Measurements from ENCODE around the gene NAA40. TPM values are rescaled to one million over a fixed set of nuclear protein-coding genes. Genes with fewer than 3 reads are reported as not detected.

The NAA40 gene
- total and polyA plus RNA-seq, 2 experiments from 2014 or later = 10.1 to 24.6 TPM

DNA sequence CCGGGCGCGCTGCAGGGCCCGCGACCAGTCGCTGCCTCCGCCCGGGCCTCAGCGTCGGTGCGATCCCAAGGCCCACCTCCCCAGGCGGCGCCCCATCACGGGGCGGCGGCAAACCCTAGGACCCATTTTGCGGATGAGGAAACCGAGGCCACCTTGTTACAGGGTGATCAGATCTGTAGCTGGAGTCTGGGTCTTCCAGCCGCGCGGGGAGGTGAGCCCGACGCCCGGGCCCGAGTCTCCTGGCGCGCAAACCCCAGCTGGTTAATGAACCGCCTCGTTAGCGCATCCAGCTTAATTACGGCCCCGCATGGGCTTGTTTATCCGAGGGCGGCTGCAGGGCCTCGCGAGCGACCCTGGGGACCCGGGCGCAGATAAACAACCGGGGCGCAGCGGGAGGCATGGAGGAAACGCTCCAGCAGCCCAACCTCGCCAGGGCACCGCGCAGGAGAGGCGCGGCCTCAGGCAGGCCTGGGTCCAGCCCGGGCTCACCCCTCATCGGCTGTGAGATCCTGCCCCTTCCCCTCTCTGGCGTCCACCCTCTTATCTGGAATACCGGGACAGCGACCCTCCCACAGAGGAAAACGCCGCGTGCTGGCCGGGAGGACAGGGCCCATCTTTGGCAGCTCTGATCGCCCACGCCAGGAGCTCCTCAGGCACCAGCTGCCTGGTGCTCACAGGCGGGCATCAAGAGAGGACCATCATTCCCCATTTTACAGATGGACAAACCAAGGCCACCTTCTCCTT lies 62.1 kb downstream of the NAA40 start:
- Histone ChIP-seq H3K36me3 (ENCODE audit: insufficient read depth) (no peaks in the 10 kb centered on the region), H3K4me2 (peak overlapping the region; percentile 88; the same call in 1 of the 2 replicates), H4K20me1 (replicated peaks; ENCODE audit: insufficient read depth) (peaks cover 2% of the 10 kb centered on the region), H3K9me2 (ENCODE audit: insufficient read depth) (no peaks in the 10 kb centered on the region), H3K4me1 (ENCODE audit: insufficient read depth) (peaks cover 10% of the 10 kb centered on the region), H2AFZ (no peak overlapping the region), H3K27ac (ENCODE audit: low read depth) (no peak overlapping the region), H3K79me2 (replicated peaks; ENCODE audit: insufficient read depth) (no peaks in the 10 kb centered on the region), H3K27me3 (ENCODE audit: insufficient read depth) (peaks cover 57% of the 10 kb centered on the region), H3K4me3 (peak overlapping the region; percentile 64), H3F3A (replicated peaks; ENCODE audit: low read depth) (peaks cover 29% of the 10 kb centered on the region)
- peaks cover 19% of the 10 kb centered on the region for H3K4me1 Mint-ChIP-seq
- peak overlapping the region; percentile 25; the same call in 2 of the 3 replicates for H3K4me3 Mint-ChIP-seq
- H3K9me3 Mint-ChIP-seq = no peaks in the 10 kb centered on the region
- H3K27me3 Mint-ChIP-seq (ENCODE audit: insufficient read depth, low read depth, poor library complexity) = peaks cover 34% of the 10 kb centered on the region
- no peak for TF ChIP-seq CREB1 (CRISPR knock-in tag; IDR thresholded peaks at IDR 0.05; ENCODE audit: low read depth)
- TF ChIP-seq, protein P1, sequence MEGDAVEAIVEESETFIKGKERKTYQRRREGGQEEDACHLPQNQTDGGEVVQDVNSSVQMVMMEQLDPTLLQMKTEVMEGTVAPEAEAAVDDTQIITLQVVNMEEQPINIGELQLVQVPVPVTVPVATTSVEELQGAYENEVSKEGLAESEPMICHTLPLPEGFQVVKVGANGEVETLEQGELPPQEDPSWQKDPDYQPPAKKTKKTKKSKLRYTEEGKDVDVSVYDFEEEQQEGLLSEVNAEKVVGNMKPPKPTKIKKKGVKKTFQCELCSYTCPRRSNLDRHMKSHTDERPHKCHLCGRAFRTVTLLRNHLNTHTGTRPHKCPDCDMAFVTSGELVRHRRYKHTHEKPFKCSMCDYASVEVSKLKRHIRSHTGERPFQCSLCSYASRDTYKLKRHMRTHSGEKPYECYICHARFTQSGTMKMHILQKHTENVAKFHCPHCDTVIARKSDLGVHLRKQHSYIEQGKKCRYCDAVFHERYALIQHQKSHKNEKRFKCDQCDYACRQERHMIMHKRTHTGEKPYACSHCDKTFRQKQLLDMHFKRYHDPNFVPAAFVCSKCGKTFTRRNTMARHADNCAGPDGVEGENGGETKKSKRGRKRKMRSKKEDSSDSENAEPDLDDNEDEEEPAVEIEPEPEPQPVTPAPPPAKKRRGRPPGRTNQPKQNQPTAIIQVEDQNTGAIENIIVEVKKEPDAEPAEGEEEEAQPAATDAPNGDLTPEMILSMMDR (conservative IDR thresholded peaks at IDR 0.05; ENCODE audit: low read depth in 2 of 2) = 0 out of 4 replicates have a peak, but pooled peaks of 1 of the 2 experiments have one; percentile 5
- TF ChIP-seq NANOG (IDR thresholded peaks at IDR 0.05; ENCODE audit: borderline replicate concordance) = no peak
- H3K27ac Mint-ChIP-seq = no peak overlapping the region
- ATAC-seq (peak; percentile 0; the same call in 1 of the 3 replicates), DNase-seq (ENCODE audit: low spot score) (peak; percentile 59)
- peaks cover 23% of the 10 kb centered on the region; the same call in 2 of the 3 replicates for H3K36me3 Mint-ChIP-seq (ENCODE audit: low read depth)

DNA sequence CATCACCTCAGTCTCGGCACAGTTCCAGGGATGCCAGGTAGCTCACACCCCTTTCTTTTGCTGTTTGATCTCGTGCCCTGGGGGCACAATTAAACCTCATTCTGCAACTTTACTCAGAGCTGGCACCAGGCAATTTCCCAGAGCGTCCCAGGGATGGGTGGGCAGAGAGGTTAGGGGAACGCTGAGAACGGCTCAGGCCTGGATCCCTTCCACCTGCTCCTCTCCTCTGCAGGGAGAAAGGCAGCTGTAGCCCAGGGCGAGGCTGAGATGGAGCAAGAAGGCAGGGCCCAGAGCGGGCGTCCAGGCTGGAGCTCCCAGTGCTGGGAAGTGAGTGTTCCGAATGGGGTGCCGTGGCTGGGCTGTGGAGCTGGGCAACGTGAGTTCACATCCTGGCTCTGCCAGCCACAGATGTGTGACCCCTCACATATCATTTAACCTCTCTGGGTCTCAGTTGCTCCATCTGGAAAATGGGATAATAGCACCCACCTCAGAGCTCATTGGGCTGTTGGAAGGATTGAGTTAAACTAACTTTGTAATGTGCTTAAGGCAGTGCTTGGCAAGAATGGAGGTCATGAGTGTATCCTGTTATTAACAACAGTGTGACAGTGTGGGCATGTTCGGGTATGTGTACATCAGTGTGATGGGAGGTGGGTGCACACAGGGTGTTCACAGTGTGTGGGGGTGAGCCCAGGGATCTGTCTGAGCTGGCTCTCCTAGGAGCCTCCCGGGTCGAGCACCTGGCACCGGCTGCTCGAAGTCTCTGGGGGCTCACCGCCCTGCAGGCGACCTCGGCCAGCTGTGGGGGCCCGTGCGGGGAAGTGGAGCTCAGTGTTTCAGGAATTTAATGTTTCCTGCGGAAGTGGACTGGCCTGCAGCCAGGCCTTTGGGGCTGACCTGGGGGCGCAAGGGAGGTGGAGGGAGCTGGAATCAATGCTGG lies 63.0 kb downstream of the NAA40 start:
- H3K27me3 Mint-ChIP-seq (ENCODE audit: insufficient read depth, low read depth, poor library complexity) = peaks cover 42% of the 10 kb centered on the region
- no peak for ATAC-seq
- H2AFZ ChIP-seq = no peak overlapping the region
- TF ChIP-seq, protein P2, sequence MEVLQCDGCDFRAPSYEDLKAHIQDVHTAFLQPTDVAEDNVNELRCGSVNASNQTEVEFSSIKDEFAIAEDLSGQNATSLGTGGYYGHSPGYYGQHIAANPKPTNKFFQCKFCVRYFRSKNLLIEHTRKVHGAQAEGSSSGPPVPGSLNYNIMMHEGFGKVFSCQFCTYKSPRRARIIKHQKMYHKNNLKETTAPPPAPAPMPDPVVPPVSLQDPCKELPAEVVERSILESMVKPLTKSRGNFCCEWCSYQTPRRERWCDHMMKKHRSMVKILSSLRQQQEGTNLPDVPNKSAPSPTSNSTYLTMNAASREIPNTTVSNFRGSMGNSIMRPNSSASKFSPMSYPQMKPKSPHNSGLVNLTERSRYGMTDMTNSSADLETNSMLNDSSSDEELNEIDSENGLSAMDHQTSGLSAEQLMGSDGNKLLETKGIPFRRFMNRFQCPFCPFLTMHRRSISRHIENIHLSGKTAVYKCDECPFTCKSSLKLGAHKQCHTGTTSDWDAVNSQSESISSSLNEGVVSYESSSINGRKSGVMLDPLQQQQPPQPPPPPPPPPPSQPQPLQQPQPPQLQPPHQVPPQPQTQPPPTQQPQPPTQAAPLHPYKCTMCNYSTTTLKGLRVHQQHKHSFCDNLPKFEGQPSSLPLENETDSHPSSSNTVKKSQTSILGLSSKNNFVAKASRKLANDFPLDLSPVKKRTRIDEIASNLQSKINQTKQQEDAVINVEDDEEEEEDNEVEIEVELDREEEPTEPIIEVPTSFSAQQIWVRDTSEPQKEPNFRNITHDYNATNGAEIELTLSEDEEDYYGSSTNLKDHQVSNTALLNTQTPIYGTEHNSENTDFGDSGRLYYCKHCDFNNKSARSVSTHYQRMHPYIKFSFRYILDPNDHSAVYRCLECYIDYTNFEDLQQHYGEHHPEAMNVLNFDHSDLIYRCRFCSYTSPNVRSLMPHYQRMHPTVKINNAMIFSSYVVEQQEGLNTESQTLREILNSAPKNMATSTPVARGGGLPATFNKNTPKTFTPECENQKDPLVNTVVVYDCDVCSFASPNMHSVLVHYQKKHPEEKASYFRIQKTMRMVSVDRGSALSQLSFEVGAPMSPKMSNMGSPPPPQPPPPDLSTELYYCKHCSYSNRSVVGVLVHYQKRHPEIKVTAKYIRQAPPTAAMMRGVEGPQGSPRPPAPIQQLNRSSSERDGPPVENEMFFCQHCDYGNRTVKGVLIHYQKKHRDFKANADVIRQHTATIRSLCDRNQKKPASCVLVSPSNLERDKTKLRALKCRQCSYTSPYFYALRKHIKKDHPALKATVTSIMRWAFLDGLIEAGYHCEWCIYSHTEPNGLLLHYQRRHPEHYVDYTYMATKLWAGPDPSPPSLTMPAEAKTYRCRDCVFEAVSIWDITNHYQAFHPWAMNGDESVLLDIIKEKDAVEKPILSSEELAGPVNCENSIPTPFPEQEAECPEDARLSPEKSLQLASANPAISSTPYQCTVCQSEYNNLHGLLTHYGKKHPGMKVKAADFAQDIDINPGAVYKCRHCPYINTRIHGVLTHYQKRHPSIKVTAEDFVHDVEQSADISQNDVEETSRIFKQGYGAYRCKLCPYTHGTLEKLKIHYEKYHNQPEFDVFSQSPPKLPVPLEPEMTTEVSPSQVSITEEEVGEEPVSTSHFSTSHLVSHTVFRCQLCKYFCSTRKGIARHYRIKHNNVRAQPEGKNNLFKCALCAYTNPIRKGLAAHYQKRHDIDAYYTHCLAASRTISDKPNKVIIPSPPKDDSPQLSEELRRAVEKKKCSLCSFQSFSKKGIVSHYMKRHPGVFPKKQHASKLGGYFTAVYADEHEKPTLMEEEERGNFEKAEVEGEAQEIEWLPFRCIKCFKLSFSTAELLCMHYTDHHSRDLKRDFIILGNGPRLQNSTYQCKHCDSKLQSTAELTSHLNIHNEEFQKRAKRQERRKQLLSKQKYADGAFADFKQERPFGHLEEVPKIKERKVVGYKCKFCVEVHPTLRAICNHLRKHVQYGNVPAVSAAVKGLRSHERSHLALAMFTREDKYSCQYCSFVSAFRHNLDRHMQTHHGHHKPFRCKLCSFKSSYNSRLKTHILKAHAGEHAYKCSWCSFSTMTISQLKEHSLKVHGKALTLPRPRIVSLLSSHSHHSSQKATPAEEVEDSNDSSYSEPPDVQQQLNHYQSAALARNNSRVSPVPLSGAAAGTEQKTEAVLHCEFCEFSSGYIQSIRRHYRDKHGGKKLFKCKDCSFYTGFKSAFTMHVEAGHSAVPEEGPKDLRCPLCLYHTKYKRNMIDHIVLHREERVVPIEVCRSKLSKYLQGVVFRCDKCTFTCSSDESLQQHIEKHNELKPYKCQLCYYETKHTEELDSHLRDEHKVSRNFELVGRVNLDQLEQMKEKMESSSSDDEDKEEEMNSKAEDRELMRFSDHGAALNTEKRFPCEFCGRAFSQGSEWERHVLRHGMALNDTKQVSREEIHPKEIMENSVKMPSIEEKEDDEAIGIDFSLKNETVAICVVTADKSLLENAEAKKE (CRISPR knock-in tag; IDR thresholded peaks at IDR 0.05) = no peak
- TF ChIP-seq NANOG (IDR thresholded peaks at IDR 0.05; ENCODE audit: borderline replicate concordance) (no peak), POLR2AphosphoS5 (IDR thresholded peaks at IDR 0.05; ENCODE audit: low read depth) (no peak), CREB1 (CRISPR knock-in tag; IDR thresholded peaks at IDR 0.05; ENCODE audit: low read depth) (no peak), EZH2 (IDR thresholded peaks at IDR 0.05; ENCODE audit: low read depth, unreplicated experiment) (no peak)
- TF ChIP-seq, protein P1 (conservative IDR thresholded peaks at IDR 0.05; ENCODE audit: low read depth in 2 of 2) = no peak

More for the DNA sequence above, 63.0 kb downstream of the NAA40 start:
- H3K79me2 ChIP-seq (replicated peaks; ENCODE audit: insufficient read depth) = no peaks in the 10 kb centered on the region
- Mint-ChIP-seq H3K27ac (no peak overlapping the region), H3K9me3 (no peaks in the 10 kb centered on the region), H3K4me3 (peak overlapping the region; percentile 25; the same call in 2 of the 3 replicates), H3K4me1 (peaks cover 25% of the 10 kb centered on the region), H3K36me3 (ENCODE audit: low read depth) (peaks cover 15% of the 10 kb centered on the region; the same call in 2 of the 3 replicates)
- peaks cover 13% of the 10 kb centered on the region for H3K4me1 ChIP-seq (ENCODE audit: insufficient read depth)
- peaks cover 66% of the 10 kb centered on the region for H3K27me3 ChIP-seq (ENCODE audit: insufficient read depth)
- H3K27ac ChIP-seq (ENCODE audit: low read depth) = no peak overlapping the region
- no peak overlapping the region for H3K4me2 ChIP-seq
- H3K36me3 ChIP-seq (ENCODE audit: insufficient read depth) = no peaks in the 10 kb centered on the region
- H4K20me1 ChIP-seq (replicated peaks; ENCODE audit: insufficient read depth) = no peaks in the 10 kb centered on the region; the same call in none of the 2 replicates
- H3K4me3 ChIP-seq = peak overlapping the region; percentile 64; the same call in 1 of the 2 replicates
- no peaks in the 10 kb centered on the region for H3K9me2 ChIP-seq (ENCODE audit: insufficient read depth)
- peaks cover 33% of the 10 kb centered on the region for H3F3A ChIP-seq (replicated peaks; ENCODE audit: low read depth)
- DNase-seq (ENCODE audit: low spot score) = no peak

All from GM23338 (cell line).